Central memory CD4-positive, alpha-beta T cell (primary cell): ENCODE data around the gene SCYGR3.
"Not testable (repeated sequence)": the region's sequence is repeated elsewhere in the genome, so short reads cannot be mapped to it uniquely, and the experiment has no call there.

ENCODE experiments used
- DNase-seq: peaks from one replicate; pipeline ENCODE4 v3.0.0; 2022

The SCYGR3 gene

DNA sequence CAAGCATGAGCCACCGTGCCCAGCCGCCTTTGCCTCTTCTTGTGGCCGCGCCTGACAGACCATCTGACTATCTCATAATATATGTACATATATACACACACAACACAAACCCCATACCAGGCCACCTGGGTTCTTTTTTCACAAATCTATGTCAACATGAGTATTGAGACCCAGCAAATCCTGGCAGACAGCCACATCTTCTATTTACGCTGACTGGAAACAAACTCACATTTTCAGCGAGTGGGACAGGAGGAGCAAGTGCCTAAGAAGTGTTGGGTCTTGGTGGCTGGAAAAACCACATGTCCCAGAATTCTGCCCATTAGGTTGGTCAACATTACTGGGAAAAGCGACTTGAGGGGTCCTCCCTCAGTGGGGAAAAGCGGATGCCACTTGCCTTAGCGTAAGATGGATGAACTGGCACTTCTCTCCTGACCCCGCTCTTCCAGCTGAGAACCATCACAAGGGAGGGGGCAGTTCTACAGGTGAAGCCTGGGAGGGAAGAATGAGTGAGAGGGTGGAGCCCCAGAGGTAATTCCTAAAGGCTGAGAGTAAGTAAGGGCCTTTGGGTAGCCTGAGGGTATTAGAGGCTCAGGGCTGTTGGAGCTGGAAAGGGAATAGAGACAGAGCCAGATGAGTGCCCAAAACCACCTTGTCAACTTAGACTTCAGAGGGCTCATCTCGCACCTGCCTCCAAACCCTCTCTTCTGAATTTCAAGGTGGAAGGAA, 1.9 kb downstream of the SCYGR3 start:
- DNase-seq: no peak

DNA sequence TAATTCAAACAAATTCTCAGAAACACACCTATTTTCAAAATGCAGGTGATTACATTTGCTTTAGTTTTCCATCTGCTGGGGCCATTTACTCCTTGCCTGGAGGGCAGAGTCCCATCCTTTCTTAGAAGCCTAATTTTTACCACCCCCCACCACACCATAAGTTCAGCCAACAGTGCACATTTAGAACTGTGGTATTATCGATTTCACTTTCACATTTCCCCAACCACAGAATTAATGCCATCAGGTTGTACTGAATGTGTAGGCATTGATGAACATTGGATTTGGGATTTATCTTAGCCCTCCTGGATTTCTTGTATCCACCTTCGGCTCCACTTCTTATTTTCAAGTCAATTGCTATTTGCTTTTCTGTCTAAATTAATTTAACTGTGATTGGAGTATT, 4.5 kb downstream of the SCYGR3 start:
- no peak for DNase-seq

DNA sequence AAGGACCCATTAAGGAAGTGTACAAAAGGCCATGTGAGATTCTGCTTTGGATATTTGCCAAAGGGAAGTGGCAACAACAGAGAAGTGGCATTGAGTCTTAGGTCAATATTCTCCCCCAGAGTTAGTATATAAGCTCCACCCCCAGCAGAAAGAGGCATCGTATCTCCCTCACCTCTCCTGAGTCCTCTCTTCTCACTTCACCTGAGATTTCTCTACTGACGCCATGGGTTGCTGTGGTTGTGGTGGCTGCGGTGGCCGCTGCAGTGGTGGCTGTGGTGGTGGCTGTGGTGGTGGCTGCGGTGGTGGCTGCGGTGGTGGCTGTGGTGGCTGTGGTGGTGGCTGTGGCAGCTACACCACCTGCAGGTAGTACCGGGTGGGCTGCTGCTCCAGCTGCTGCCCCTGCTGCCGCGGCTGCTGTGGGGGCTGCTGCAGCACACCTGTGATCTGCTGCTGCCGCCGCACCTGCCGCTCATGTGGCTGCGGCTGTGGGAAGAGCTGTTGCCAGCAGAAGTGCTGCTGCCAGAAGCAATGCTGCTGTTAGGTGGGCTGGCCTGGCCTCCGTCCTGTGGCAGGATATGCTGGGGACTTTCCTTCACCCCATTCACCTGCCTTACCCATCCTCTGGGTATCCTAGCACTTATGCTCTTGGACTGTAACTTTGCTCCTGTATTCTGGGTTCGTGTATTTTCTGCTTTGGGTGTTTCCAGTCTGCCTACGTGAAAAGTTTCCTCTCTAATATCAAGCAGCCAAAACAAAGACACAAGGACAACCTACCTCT, 5.9 kb downstream of the SCYGR3 start:
- DNase-seq: no peak

DNA sequence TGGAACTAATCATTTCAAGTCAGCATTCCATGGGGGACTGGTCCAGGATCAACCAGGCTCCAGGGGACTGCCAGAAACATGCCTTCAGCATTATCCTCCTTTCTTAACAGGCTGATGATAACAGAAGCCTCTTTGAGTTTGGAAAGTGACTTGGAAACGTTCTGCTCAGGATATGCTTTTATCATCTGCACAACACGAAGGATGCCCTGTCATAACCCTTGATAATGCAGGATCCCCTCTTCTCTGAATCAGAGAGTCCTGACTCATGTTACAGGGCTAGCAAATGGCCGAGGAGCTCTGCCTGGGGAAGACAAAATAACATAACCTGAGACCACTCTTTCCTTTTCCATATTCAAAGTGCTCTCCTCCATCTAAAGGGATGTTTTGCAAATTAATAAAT, 6.7 kb downstream of the SCYGR3 start:
- DNase-seq: no peak

DNA sequence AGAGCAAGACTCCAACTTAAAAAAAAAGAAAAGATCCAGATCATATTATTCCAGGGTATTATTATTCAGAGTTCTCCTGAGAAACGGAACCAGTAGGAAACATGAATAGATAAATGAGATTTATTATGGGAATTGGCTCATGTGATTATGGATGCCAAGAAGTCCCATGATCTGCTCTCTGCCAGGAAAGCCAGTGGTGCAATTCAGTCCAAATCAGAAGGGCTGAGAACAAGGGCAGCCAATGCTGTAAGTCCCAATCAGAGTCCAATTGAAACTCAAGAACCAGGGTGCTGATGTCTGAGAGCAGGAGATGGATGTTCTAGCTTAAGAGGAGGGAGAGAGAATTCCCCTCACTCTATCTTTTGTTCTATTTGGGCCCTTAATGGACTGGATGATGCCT, 8.2 kb downstream of the SCYGR3 start:
- DNase-seq: no peak

DNA sequence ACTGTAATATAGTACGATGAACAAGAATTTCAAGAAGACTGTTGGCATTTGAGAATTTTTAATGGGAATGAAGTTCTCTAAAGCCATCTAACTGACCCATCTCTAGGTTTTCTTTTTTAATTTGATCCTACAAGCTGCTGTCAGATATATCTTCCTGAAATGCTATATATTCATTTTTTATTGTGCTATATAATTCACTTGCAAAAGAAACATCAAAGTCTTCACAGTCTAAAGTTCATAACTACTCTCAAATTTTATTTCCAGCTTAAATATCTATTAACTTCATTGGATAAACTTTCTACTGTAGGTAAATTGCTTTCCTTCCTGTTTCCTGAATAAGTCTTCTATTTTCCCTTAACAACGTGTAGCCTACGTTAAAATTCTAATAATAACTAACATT, 12.3 kb downstream of the SCYGR3 start:
- no peak for DNase-seq

DNA sequence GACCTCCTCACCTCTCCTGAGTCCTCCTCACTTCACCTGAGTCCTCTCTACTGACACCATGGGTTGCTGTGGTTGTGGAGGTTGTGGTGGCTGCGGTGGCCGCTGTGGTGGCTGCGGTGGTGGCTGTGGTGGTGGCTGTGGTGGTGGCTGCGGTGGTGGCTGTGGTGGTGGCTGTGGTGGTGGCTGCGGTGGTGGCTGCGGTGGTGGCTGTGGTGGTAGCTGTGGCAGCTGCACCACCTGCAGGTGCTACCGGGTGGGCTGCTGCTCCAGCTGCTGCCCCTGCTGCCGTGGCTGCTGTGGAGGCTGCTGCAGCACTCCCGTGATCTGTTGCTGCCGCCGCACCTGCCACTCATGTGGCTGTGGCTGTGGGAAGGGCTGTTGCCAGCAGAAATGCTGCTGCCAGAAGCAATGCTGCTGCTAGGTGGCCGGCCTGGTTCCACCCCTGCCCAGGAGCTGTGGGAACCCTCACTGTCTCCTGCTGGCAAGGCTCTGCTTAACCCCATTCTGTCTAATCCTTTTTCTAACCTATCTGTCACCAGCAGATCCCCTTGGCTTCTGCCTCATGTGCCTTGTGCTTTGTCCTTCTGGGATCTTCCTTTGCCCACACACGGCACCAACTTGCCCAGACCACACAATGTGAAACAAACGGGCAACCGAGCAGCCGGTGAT, 15.7 kb downstream of the SCYGR3 start, which contains the start of gene SCYGR2:
TSS of gene SCYGR2 (plus strand) at position 59 of the 669 bp plus-strand sequence. CDS start at position 59, 0 bp downstream.
- not testable (repeated sequence) for DNase-seq

DNA sequence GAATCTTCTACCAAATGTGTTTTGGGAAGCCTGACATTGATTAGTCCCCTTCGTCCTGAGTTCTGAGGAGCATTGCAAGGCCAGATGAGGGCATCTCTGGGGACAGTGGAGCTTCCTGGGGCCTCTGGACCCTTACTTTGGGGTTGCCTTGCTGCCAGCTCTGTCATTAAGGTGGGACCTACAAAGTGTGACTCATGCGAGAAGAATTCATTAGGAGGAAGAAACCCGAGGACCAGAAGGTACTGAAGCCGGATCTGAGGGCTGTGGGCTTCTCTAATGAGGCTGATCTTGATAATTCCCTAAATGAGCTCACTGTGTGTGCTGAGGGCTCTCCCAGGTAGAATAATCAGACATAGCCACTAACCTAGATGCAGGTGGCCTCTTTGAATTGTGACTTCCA, 16.6 kb downstream of the SCYGR3 start:
- DNase-seq: no peak

DNA sequence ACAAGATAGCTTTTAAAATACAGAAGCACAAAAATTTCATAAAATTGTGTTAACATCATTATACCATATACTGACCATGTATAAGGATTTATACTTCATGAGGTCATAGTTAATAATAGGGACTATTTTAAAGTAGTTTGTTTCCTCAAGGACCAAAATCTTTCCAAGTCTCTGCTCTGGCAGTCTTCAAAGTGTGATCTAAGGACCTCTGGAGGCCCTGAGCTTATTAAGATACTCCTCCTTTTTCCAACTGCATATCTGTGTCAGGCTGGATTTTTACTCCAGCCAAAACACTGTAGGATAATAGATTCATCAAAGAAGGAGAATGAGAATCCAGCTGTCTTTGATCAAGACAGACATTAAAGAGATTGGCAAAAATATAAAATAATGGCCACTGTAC, 17.6 kb downstream of the SCYGR3 start:
- DNase-seq: no peak

DNA sequence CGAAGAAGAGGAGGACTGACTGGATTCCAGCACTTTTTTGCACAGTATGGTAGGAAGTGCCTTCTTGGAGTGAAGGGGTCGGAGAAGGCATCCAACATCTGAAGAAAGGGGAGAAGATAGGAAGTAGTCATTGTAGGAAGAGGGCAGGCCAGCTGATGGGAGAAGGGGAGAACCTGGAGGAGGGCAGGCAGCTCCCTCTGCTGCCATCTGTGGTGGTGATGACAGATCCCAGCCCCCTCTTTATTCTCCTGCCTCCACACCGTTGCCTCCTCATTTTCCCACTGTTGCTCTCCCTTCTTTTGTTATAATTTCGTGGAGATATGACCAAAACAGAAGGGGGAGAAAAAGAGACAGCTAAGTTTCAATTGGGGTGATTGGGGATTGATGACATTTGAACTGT, 18.8 kb downstream of the SCYGR3 start:
- no peak for DNase-seq

DNA sequence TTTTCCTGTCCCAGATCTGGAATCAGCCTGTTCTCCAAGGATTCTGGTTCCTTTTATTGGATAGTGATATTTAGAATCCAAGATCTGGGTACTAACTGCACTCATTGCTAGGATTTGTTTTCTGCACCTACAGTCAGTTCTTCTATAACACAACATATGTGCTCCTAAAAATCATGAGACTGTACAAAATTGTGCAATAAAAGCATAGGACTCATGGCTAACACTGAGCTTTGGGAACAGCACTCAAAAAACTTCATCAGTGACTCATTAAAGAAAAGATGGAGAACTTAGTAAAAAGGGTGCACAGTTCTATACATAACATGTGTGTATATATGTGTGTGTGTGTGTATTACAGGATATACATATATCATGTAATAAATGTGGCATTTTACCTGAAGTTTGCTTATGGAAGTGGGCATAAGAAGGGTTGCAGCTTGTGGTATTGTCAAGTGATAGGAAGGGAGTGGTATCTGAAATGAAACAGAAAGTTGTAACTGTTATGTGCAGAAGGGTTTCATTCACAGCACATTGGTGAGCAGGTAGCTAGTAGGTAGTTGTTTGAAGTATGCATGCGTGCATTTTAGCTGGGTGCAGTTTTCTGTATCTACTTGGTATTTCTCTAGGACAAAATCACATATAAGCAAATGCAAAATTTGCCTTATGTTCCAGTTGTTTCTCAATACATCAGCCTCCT, 21.8 kb downstream of the SCYGR3 start:
- no peak for DNase-seq

DNA sequence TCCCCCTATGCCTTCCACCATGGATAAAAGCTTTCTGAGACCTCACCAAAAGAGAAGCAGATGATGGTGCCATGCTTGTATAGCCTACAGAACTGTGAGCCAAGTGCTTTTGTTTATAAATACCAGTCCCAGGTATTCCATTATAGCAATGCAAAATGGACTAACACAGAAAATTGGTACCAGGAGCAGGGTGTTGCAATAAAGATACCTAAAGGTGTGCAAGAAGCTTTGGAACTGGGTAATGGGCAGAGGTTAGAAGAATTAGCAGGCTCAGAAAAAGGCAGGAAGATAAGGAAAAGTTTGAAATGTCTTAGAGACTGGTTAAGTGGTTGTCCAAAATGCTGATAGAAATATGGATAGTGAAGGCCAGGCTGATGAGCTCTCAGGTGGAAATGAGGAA, 32.3 kb downstream of the SCYGR3 start:
- no peak for DNase-seq

DNA sequence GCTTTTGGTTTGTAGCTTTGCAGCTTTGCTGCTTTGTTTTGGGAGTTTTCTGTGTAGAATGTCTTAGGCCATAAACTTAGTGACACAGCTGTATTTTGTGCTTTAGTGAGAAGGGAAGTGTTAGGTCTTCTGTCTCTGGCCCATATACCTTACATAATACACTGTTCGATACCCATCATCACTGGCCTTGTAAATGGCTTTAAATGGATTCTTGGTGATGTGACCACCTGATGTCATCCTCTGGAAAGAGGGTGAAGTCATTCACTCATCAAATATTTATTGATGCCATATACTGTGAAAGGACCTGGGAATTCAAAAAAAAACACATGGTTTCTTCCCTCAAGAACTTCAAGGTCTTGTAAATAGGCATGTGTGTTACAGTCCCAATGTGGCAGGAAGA, 34.8 kb downstream of the SCYGR3 start:
- no peak for DNase-seq

DNA sequence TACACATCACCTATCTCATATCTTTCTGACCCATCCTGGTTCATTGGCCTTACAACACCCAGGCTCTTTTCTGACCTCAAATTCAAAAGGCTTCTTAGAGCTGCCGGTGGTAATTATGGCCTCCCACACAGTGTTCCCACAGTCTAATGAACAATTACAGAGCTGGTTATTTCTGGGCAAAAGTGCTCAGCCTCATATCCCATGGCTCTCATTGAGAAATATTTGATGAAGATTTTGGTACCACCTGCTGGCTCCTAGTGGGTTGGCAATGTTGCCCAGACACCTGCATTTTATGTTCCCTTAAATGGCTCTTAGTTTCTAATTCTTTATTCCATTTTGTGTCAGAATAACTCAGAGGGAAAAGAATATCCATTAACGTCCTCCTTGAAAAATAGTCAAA, 36.0 kb downstream of the SCYGR3 start:
- no peak for DNase-seq

DNA sequence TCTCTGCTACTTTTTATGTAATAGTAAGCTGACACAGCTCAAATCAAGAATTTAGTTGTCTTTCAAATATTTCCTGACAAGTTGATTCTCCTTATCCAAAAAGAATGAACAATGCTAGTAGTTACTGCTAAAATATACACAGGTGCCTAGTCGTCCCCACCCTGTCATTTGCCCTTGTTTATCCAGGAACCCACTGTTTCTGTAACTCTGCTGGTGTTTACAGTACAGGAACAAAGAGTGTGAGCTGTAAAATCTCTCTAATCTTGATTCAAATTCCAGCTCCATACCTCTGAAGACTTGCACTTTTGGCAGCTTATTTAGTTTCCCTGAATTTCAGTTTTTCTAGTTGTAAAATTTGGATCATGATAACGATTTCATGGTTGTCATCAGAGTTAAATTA, 37.1 kb downstream of the SCYGR3 start:
- DNase-seq: no peak

DNA sequence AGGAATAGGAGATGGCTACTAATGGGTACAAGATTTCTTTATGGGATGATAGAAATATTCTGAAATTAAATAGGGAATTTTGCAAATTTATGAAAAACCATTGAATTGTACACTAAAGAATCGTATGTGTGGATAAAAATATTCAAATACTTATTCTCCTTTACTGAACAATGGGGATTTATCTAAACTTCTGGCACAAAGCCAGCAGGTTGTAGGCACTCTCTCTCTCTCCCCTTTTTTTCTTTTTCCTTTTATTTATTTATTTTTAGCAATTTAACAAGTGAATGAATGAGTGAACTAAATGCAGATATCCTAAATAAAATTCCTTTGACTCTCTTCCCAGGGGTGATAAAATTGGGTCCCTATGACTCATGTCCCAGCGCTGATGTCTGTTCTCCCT, 37.8 kb downstream of the SCYGR3 start:
- no peak for DNase-seq

DNA sequence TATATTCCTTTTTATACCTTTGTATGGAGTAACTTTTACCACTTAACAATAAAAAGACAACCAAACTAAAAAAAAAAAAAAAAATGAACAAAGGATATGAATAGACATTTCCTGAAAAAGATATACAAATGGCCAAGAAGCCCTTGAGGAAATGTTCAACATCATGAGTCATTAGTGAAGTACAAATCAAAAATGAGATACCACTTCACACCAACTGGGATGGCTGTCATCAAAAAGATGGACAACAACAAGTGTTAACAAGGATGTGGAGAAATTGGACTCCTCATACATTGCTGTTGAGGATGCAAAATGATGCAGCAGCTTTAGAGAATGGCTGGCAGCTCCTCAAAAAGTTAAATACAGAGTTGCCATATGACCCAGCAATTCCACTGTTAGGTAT, 38.5 kb downstream of the SCYGR3 start:
- no peak for DNase-seq

DNA sequence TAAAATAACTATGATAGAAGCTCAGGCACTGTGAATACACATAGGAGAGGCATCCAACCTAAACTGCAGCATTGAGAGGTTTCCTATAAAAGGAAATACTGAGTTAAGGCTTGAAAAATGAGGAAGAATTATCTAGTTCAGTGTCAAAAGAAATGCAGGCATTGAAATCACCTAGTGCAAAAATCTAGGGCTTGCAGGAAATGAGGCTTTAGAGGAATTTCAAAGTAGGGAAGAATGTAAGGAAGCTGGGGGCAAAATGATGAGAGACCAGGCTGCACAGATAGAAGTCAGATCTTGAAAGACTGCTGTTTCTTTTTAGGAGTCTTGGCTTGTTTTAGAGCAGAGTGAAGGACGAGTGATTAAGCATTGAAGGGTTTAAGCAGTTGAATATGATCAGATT, 44.0 kb downstream of the SCYGR3 start:
- no peak for DNase-seq

DNA sequence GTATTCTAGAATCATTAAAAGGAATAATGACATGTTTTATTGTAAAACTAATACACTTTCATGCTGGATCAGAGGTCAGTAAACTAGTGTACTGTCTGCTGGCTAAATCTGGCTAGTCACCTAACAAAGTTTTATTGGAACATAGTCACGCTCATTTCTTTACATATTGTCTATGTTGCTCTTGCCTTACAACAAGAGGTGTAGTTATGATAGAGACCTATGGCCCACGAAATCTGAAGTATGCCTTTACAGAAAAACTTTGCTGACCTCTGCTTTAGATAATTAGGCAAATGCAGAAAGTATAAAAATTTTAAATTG, 45.8 kb downstream of the SCYGR3 start:
- no peak for DNase-seq

DNA sequence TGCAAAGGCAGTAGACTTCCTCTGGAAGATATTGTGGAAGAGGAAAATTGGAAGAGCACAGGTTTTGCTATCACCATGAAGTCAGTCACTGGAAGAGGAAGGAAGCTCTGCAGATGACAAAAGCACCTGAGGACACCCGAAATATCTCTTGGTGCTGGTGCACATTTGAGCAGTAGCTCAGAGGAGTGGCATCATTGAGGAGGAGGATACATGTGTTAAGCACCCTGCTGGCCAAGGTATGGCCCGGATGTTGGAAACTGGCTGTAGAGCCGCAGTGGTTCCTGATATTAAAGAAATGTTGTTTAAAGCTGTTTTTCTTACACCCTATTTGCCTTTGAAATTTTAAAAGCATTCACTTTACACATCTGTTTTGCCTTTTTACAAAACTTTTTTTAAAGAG, 48.6 kb downstream of the SCYGR3 start:
- DNase-seq: no peak

DNA sequence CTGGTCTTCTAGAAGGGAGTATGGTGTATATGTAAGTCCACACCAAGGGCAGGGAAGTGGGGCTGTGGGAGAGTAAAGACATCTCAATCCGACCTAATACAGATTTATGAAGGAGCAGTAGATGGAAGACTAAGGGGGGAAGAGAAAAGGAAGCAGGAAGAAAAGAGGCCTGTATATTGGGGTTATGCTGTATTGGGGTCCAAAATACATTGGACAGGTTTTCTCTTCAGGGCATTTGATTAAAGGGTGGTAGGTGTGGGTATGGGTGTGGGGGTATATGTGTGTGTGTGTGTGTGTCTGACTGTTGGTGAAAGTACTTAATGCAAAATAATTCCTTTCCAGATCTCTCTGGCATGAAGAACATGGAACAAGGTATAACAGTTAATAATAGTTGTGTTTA, 49.6 kb downstream of the SCYGR3 start:
- DNase-seq: no peak
